GM18502 (cell line): ENCODE results near the gene CD200.

Source experiments
- ATAC-seq: cut with Tn5 transposase; IDR thresholded peaks from one replicate; pipeline ENCODE4 v1.9.1; 2021; ENCODE audit warnings: mild to moderate bottlenecking; ENCODE audit not compliant: unreplicated experiment, poor library complexity

CD200 gene

DNA sequence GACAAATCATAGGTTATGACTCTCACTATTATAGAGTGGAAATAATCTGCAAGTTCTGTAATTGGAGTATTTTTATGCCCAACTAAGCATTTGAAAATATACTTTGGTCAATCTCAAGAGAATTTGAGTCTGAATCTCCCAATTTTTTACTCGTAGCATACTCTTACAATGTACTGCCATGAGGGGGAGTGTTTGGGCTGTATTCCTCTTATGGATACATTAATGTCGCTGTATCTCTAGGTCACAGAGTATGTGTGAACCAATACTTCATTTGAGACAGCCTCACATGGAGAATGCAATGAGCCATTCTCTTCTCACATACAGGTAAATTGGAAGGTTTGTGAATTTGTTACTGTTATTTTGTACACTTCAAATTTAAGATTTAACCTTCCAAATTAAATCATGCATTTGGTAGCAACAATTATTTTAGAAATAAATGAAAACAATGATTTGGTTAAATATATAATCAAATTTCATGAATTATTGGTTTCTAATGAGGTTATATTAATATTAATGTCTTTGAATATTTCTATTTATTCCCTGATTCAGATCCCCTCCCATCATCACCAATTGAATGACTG, 5.5 kb upstream of the CD200 start:
- peak; percentile 97 for ATAC-seq

DNA sequence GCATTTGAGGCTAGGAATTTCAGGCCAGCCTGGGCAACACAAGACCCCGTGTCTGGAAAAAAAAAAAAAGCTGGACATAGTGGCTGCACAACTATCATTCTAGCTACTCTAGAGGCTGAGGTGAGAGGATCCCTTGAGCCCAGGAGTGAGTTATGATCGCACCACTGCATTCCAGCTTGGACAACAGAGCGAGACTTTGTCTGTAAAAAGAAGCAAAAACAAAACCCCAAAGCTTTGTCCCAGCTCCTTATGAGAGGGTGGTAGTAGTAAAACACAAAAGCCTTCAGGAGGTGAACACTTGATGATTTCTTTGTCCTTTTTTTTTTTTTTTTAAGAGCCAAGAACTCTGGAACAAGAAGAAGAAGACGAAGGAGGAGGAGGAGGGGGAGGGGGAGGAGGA, 1.1 kb upstream of the CD200 start:
- ATAC-seq: no peak

DNA sequence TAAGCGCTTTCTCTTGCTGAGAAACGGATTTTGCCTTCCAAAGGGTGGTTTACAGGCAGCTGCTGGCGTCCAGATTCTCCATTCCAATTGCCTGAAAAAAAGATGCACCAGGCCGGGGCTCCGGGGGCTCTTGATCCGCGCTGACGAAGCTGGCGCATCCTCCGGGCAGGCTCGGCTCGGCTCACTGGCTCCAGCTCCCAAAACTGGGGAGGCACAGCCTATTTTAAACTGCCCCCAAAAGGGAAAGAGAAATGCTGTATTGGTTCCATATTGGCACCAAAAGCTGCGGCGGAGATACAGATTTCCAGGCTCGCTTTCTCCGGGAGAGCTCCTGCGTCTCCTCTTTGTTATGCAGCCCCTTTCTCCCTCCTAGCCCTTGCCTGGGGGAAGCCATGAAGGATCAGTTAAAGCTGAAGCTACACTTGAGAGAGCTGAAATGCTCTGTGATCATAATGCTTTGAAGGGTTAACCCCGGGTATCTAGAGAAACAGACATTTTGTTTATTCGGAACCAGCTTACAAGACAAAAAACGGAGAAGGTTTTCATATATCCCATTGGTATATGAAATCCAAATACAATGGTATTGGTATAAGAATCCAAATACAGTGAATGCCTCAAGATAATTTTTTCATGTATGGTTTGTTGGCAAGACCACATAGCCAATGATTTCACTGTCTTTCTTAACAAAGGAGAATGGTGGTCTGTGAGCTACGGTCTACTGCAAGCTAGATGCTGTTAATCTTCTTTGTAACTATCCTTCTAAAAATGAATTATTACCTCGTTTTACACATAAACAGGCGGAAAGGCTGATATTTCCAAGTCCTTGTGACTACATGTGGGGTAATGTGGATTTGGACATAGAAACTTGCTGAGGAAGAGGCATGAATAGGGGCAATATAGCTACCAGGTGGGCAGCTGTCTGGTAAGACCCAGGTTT, 693 bp downstream of the CD200 start:
- peak; percentile 65 for ATAC-seq

DNA sequence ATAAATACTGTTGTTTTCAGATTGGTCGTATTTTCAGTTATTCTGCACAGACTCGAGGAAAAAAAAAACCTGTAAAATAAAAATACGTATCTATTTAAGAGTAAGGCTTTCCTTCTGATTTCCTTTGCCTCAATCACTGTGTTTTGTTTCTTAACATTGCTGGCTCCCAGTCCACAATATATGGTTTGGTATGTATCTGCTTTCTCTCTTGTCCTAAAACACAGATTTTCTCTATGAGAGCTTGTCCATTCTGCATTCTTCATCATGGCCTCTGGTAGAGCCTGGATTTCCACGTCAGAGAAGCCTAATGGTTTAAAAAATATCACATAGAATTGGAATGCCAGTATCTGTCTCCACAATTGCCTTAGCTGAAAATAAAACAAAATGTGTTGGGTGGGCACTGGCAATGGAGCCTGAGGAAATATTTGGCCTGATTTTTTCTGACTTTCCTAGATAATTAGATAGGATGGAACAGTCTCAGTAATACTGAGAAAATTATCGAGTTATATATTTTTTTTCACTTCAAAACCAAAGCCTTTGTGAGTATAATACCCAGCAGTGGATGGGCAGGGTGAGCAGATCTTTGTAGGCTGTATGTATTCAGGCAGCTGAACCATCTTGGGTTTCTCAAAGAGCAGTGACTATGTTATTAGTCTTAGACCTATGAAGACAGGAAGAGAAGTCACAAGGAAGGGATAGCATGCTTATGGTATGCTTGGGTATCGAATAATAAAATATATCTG, 1.9 kb downstream of the CD200 start:
- ATAC-seq: no peak

DNA sequence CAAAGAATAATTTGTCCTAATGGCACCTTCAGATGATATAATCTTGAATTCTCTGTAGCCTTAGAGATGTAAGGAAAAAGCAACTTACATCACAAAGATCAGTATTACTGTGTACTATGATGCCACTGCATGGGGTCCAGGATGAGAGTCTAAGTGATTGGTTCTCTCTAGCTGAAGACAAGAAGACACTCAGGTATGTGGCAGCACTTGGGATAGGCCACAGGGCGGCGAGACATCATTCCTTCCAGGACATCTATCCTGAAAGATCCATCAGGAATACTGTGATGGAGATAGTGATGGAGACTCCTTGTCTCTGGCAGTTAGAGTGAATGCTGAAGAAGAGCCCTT, 2.5 kb downstream of the CD200 start:
- ATAC-seq: no peak

DNA sequence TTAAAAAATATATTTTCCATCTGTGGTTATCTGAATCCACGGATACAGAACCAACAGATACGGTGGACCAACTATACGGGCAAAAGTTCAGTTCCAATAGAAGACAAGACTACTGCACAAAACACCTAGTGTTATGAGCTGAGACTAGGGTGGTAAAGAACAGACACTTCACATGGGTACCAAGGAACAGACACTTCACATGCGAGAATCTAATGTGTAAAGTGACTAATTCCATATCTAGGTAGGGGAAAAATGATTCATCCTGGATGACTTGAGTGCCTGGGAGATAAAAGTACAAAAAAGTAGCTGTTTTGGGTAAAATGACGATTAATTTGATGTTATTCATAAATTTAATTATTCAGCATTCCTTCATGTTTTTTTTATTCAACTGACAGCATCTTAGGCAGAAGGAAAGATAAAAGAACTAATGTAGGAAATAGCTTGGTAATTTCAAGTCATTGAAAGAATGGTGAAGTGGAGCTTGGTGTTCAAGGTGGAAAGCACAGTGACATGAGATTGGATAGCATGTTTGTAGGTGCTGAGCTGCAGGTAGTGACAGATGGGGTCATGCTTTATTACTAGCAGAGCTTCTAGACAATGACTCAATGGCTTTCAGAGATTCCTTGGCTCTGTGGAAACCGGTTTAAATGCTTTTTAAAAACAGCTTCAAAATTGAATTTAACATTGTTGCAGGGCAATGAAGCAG, 5.2 kb downstream of the CD200 start:
- ATAC-seq: no peak

DNA sequence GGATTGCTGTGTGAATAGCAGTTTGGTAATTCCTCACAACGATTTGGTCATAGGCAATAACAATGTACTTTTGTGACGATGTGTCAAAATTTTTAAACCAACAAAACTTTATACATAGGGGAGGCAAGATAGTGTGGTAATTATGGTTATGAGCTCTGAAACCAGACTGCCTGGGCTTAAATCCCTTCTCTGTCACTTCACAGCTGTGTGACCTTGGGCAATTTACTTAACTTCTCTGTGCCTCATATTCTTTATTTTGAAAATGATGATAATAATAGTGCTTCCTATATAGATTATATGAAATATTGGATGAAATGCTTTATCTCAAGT, 5.7 kb downstream of the CD200 start:
- no peak for ATAC-seq

DNA sequence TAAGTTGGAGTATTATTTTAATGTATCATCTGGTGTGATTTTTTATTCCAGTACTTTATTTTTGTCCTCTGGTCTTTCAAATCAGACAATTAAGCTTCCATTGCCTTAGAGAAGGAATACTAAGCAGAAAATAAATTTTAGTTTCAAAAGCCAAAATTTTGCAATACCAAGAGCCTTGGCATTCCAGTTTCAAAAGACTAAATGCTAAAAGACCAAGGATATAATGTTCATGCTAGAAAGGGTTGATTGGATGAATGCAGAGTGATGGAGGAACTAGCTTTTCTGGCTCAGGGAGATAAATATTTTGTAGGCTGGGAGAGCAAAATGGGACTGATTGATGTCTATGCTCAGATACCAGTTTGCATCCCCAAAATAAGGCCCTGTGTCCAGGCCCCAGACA, 6.2 kb downstream of the CD200 start:
- no peak for ATAC-seq

DNA sequence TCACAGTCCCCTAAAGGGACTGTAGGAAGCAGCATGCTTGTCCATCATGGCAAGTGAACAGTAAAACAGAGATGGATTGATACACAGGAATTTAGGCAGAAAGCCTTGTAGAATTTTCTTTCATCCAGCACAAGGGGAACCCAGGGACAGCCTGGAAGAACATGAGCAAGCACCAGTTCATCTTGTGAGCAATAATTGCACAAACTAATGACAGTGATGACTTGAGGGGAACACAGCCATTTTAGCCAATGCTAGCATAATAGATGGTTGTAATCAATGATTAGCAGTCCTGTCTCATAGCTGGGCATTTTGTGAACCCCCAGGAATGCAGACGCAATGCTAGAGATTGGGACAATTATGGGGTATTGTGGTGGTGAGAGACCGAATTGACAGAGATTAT, 6.7 kb downstream of the CD200 start:
- ATAC-seq: no peak

DNA sequence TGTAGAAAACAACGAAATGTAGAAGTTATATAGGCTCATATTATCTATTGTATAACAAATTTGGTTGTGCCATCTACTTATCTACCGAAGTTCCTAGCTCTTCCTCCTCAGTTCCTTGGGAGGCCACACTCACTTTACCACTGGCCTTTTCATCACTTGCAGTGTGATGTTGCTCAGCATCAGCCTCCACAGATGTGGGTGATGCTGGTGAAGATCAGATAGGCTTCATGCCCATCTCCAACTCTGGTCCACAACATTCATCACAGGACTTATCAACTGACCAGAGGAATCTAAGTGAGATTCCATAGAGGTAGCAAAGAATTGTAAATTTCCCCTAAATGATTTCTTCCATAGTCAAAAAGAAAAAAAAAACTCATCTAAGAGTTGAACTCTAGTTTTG, 8.4 kb downstream of the CD200 start:
- no peak for ATAC-seq

DNA sequence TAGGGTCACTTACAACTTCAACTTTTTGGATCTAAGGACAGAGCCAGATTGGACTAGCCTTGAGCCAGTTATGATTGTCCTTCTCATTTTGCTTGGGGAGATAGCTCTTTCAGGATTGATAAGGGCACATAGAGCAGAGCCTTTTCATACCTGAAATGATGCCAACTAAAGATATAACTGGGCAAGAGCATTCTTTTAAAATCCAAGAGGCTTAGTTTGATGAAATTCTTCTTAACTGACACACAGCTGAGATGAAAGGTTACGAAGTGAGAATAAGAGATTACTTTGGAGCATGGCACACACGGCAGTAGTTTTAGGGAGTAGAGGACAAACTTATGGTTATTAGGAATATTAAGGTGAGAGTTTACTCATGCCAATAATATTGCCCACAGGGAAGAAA, 12.7 kb downstream of the CD200 start:
- no peak for ATAC-seq

DNA sequence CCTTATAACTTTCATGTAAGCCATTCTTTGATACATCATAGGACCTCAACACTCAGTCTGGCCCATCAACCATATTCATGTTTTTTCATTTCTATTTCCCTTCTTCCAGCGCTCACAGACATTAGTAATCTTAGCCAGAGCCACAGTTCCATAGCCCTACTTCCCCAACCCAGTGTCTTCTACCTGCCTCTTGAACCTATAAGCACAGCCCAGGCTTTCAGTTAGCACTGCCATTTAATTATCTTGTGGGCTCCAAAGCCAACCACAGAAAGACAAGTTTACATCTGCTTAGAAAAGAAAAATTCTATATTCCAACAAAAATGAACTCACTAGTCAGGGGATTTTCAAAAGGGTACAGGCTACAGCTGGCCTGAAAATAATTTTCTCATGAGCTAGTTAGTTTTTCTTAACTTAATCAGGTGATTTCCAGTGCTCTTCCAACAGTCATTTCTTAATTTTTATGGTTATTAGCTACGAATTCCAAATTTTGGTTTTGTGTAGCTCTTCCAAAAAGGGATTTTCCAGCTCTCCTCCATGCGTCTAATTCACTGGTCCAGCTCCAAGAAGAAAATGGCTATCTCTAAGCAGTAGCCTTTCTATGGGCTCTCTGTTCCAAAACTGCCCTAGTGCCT, 13.7 kb downstream of the CD200 start:
- no peak for ATAC-seq

DNA sequence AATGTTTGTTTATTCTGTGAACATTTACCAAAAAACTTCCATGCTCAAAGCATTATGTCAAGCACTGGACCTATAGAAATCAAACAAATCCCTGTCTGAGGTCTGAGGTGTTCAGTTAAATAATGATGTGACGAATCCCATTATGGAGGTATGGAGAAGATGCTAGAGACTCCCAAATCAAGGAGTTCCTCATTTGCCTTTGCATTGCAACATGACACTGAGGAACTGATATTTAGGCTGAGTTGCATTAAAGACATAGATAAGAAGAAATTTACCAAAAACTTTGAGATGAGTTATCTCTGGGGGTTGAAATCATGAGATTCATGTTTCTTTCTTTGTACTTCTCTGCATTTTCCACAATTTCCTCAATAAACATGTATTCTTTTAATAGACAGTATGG, 16.0 kb downstream of the CD200 start:
- ATAC-seq: no peak

DNA sequence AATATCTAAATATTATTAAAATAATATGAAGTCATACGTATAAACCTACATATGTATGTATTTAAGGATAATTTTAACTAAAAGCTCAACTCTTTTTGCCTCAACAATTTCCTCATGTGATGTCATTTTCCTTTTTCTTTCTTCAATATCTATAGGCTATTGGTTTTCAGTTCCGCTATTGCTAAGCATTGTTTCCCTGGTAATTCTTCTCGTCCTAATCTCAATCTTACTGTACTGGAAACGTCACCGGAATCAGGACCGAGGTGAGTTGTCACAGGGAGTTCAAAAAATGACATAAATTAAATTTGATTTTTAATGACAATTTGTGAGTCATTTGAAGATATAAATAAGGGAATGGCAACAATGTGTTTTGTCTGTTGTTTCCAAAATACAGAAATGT, 16.6 kb downstream of the CD200 start:
- ATAC-seq: no peak

DNA sequence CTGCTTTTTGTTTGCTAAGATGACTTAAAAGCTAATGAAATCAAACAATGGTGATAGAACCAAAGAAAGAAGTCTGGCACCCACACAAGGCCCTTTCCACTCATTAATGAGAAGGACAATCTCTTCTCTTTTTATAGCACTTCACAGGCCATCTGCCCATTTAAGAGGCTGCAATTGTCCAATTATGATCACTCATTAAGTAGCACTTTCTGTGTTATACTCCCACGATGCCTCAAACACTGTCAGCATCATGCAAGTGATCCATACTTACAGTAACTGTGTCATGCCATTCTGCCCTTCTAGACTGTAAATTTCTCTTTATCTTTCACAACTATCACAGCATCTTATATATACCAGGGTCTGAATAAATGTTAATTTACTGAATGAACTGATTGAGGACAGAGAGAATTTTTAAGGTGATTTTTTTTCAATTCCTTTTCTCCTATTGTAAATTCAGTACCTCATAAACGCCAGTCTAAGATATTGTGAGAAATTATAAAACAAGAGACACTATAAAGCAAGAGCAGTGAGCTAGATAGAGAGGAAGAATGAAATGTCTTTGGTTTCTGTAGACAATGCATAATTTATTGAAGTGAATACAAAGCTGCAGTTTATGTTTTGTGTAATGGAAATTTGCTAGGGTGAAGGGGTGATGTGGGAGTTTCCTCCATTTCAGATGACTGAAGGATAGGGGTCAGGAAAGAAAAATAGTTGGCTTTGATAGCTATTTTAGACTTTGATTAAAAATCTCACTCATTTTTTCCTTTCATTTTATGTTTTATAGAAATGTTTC, 17.3 kb downstream of the CD200 start:
- no peak for ATAC-seq

DNA sequence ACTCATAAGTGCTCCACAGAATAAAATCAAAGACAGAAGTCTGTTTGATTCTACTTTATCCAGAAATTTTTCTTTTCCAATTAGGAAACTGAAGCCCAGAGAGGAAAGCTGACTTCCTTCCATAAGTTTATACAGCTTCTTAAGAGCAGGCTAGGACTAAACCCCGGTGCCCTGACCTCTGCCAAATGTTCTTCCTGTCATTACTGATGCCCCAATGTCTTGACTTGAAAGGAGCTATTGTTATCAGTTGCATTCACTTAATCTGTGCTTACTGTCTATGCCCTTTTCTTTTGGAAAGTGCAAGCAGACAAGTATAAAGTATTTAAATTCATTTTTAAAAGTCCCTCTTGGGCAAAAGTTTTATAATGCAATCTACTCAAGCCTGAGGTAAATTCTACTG, 18.1 kb downstream of the CD200 start:
- no peak for ATAC-seq

DNA sequence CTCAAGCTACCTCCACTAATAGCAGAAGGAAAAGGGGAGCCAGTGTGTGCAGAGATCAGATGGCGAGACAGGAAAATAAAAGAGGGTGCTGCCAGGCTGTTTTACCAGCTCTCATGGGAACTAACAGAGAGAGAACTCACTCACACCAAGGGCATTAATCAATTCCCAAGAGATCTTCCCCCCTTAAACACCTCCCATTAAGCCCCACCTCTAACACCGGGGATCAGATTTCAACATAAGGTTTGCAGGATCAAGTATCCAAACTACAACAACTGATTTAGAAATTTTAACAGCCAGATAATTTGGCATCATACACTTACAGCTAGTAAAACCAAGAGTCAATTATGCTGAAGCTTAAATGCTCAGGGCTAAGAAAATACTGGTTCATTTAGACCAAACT, 18.9 kb downstream of the CD200 start:
- no peak for ATAC-seq

DNA sequence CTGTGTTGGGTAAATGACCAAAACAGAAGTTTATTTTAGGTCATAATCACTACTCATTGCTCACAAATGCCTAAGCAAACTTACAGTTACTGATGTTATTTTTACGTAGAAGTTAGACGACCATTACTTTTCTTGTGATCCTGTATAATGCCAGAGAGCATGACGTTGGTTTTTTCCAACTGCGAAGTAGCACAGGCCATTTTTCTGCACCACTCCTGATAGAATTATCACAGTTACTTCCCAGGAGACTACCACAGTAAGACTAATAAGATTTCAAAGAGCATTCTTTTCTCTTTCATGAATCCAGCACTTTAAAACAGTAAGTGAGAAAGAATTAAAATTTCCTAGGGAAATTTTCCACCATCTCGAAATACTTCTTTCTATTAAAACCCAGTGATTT, 19.8 kb downstream of the CD200 start:
- no peak for ATAC-seq

DNA sequence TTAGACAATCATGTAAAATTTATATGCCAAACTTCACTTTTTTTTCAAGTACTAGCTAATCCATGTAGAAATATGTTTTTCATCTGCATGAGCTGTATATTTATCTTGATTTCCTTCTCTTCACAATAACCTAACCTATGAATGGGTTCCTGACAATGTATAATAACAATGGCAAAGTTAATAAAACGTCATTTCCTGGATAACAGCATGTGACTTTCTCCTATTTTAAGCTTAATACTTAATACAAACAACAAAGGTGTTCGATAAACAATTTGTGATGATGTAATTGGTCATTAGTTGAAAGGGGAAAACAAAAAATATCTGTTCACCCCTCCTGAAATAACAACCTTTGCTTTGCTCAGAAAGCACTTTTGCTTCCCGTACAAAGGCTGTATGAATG, 20.4 kb downstream of the CD200 start:
- no peak for ATAC-seq
